HG03045 (cell line): ENCODE data around the gene FRMPD4.

Experiments
- ATAC-seq: cut with Tn5 transposase; IDR thresholded peaks from one replicate; pipeline ENCODE4 v1.9.1; 2021; ENCODE audit warnings: mild to moderate bottlenecking, moderate library complexity; ENCODE audit not compliant: unreplicated experiment

FRMPD4 gene

DNA sequence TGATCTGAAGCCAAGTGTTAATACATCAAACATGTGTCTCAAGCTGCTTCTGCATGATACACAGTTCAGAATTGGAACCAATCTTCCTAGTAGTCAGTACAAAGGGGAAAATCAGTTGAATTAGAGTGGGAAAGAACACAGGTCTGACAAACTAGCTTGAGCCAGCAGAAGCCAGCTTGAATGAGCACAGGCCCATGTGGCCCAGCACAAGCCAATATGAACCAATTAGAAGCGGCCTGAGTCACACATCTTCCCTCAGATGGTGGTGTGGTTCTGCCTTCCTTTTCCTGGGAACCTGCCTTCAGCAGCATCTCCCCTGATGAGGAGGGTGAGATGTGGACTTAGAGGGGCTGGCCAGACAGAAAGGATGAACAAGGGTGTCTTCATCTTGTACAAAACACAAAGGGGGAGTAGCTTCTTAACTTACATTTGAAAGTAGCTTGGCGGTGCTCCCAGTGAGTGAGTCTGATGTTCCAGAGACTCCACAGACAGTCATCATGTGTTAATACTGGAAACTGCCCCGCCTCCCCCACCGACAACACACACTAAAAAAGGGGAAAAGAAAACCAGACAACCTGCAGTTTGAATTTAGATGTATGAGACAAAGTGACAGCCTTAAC lies 72.0 kb downstream of the FRMPD4 start:
- ATAC-seq, result no peak

DNA sequence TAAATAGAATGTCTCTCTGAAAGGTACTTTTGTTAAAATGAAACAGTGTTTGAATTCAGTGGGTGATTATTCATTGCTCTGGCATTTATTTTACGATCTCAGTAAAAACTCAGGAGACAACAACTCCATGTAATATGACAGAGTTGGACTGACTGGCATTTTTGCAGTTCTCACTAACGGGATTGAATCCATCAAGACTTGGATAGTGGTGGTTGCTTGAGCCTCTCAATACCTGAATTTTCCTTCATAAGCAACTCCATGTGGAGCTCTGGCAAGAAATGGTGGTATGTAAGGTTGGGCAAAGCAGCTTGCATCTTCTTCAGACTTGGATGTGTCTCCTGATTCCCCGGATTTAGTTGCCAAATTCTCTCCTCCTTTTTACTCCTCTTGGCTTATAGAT lies 72.7 kb downstream of the FRMPD4 start:
- ATAC-seq, result no peak

DNA sequence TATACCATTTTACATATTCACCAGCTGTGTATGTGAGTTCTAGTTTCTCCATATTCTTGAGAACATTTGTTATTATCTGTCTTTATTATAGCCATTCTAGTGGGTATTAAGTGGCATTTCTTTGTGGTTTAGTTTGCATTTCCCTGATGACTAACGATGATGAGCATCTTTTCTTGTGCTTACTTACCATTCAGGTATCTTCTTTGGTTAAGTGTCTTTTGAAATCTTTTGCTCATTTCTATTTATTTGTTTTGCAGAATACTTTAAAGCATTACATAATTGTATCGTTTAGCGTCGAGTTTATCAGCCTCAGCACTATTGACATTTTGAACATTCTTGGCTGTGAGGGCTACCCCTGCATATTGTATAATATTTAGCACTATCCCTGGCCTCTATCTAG lies 85.4 kb downstream of the FRMPD4 start:
- no peak for ATAC-seq

DNA sequence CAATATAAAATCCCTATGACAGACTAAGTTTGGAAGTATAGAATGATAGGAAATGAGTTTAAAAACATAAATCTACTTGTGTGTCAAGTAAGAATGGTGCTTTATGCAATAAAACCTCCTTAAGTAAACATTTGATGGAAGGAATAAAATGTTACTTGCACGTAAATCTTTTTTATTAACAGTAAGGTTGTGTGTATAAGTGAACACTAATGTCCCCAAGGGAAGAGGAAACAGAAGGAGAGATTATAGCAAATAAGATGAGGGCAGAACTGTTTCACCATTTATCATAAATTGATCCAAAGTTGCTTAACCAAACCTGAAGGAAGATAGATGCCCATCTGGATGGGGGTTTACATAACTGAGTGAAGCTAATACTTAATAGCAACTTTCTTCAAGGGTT lies 86.8 kb downstream of the FRMPD4 start:
- ATAC-seq, result no peak

DNA sequence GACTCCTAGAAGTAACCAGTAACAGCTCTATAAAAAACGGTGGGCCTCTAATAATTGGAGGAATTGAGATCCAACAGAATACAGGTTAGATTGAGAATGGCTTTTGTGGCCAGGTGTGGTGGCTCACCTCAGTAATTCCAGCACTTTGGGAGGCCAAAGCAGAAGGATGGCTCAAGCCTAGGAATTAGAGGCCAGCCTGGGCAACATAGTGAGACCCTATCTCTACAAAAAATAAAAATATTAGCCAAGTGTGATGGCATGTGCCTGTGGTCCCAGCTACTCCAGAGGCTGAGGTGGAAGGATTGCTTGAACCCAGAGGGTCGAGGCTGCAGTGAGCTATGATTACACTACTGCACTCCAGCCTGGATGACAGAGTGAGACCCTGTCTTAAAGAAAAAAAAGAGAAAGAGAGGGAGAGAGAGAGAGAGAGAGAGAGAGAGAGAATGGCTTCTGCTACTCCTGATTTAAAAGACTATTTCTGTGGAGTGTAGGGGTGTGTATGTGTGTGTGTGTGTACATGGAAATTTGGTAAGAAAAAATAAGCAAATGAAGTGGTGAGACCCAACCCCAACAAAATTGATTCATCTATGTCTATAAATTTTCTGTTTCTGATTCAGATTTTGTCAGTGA lies 89.3 kb downstream of the FRMPD4 start:
- ATAC-seq, result no peak

DNA sequence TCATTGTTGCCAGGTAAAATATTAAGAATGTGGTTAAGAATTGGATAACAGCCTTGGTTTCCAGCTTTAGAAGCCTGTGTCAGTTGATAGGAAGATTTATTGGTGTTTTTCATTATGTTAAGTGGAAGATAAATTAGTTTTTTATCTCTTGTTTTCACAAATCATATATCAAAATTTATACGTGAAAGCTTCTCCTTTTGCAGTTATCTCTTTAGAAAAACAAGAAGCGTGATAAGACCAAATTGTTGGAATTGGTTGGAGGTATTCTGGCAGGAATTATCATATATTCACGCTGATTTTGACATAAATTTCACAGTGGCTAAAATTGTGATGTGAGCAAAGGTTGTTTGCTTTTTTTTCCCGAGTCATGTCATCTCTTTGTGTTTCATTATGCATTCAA lies 90.6 kb downstream of the FRMPD4 start:
- no peak for ATAC-seq

DNA sequence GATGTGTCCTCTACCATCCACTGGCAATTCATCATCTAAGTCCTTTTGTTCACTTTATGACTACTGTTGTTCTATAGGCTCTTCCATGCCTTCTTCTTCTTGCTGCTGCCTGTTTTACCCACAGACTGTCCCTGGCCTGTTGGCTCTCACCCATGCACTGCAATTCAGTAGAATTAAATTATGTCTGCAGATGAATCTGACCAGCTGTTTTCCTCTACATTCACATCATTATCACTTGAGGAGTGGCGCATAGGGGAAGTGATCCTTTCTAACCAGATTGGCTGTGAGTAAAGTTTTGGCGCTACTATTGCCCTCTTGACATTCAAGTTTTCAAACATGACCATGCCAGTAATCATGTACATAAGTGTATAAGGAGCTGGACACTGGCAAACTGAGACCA lies 91.7 kb downstream of the FRMPD4 start:
- ATAC-seq, result no peak

DNA sequence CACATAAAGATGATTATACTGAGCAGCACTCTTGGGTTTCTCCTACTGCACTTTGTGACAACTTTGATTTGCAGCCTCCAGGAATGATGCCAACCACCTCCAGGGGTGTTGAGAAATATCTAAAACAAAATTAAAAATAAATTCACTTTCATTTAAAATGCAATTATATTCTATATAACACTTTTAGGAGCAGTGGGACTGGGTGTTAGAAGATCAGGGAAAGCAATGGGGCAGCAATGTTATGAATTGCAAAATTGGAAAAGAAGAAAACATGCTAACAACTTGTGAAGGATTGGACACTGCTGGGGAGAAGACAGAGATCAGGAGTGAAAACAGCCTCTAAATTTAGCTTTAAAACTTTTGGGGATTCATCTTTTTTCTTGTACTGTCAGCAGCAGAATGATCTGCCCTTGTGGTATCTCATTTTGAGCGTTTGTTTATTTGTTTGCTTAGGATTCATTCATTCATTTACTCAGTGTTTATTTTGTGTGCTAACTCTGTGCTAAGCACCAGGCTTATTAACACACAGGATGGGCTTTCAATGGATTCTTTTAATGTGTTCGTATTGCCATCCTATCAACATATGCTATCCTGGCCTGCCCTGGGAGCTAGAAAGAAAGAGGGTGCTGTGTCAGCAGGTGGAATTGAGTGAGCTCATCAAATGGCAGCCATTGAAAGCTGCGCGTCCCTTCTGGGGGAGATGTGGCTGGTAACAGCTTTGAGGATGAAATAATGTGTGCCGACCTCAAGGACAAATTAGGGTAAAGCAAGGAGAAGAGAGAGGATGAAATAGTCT lies 96.5 kb downstream of the FRMPD4 start:
- no peak for ATAC-seq

DNA sequence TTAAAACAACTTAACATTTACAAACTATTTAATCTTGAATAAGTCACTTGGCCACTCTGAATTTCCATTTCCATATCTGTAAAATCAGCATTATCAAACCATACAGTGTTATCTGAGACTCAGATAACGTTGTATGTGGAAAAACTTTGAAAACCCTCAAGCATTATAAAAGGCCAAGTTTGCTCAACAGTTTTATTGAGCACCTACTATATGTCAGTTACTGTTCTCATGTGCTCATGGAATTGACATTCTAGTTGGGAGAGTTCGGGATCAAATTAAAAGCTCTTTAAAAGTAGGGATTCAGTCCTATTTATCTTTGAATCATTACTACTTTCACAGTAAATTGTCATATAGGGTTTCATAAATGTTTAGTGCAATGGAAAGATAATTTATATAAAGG lies 97.9 kb downstream of the FRMPD4 start:
- ATAC-seq, result no peak

DNA sequence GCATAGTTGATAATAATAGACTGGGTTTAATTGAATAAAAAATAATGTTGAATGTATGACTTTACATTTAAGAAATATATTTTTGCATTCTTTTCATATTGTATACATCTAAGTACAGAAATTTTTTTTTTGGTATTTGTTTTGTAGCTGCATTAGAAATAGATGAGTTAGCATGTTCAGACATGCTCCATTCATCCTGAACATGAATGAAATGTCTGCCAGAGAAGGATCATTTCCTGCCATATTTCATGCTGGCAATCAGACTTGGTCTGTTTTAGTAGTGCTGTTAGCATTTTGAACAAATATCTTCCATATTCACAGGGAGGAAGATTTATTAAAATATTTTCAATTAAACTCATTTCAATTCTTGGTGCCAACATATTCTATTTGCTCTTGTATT lies 98.9 kb downstream of the FRMPD4 start:
- no peak for ATAC-seq

DNA sequence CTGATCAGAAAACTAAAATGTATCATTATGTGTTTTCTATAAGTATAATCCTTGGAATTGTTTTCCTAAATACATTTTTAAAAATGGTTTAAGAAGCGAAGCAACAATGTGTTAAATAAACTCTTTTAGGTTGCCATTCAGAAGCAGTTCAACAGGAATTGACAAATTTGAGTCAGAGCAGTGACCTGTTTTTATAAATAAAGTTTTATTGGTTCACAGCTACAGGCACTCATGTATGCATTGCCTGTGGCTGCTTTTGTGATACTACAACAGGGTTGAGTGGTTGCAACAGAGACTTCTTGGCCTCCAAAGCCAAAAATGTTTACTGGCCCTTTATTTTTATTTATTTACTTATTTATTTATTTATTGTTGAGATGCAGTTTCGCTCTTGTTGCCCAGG lies 99.5 kb downstream of the FRMPD4 start:
- ATAC-seq, result no peak

DNA sequence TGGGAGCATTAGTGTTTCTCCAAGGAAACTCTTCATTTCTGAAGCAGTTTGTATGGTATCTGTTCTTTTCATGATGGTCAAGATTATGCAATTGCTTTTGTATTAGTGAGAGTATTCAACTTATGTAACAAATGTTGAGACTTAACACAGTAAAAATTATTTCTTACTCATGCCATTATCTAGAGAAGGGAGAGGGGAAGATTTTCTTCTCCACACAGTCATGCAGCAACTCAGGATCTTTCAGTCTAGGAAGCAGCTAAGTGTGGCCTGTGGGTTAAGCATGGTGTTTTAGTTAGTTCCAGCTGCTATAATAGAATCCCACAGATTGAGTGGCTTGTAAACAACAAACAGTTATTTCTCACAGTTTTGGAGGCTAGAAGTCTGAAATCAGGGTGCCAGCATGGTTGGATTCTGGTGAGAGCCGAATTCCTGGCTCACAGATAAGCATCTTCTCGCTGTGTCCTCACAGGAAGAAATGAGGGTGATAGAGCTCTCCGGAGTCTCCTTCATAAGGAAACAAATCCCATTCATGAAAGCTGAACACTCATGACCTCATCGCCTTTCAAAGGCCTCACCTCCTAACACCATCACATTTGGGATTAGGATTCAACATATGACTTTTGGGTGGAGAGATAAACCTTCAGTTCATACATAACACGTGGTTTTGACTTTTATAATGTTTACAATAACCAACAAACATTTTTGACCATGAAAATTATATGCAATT lies 101.2 kb downstream of the FRMPD4 start:
- ATAC-seq, result no peak

DNA sequence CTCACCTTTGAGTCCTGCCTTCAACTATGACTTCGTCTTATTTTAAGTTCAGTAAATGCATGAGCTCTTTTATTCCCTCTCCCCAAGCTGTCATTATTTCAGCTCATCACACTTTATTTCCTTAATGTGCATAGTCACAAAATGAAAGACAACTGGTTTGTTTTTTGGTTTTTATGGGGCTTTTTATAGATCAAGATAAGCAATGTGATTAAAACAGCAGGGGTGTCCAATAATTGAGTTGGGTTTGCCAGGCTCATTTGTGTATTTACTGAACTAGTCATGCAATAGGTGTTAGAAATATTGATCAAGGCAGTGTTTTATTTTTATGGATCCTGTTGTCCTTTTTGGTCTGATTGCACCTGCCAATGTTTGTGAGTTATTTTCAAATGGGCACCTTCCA lies 102.2 kb downstream of the FRMPD4 start:
- ATAC-seq, result no peak

DNA sequence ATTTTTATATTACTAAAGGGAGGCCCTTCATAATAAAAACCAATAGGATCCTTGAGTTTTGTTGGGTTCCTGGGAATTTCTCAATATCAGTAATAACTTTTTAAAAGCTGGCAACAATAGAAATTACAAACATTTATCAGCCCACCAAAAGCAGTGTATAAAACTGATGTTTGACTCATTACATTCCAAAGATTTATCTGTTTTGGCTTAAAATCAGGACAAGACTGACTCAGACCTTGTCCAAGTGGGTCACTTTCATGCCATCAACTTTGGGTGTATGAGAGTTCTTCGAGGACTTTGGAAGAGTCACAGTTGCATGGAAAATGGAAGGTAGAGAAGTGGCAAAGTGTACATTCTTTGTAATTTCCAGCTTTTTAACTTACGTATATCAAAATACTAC lies 102.8 kb downstream of the FRMPD4 start:
- ATAC-seq, result no peak

DNA sequence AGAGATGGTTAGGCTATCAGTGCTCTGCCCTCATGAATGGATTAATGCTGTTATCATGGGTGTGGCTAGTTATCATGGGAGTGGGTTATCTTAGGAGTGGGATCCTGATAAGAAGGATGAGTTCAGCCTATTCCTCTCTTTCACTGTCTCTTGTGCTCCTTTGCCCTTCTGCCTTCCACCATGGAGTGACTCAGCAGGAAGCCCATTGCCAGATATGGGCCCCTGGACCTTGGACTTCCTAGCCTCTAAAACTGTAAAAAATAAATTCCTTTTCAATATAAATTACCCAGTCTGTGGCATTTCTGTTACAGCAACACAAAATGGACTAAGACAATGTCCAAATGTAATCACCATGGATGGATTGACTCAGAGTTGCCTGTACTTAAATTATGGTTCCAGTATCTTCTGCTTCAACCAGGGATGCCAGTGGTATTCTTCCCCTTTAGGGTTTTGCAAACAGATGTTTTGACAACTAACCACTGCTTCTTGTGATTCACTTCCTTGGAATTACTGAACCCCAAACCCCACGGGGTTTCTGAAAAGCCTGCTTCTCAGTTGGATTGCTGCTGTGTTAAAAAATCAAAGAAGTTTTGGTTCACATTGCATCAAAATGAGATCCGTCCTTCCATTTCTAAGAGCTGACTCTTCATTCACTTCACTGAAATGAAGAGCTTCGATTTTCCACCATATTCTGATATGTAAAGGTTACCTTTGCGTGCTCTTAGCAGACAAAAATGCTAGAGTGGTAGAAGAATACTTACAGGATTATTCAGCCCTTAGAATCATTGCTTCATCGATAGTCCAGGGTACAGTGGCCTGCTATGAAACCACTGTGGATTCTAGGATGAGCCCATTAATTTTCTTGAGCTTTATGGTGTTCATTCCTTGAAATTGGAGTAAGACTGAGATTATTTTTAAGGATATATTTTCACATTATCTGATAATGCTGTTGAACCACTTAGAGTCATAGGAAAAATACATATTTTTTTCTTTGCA lies 107.7 kb downstream of the FRMPD4 start:
- ATAC-seq, result no peak

DNA sequence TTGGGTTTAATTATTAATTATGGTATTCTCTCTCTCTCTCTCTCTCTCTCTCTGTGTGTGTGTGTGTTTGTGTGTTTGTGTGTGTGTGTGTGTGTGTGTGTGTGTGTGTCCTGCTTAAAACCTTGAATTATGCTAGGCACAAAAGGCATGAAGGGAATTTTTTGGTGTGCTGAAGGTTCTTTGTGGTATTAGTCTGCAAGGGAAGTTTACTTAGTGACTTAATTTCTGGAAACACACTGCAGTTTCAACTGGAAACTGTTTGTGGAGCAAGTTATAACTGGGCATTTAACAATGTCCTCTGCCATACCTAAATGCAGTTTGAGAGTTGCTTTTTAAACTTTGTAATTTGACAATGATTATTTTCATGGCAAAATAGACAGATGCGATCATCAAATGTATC lies 111.7 kb downstream of the FRMPD4 start:
- ATAC-seq, result no peak

DNA sequence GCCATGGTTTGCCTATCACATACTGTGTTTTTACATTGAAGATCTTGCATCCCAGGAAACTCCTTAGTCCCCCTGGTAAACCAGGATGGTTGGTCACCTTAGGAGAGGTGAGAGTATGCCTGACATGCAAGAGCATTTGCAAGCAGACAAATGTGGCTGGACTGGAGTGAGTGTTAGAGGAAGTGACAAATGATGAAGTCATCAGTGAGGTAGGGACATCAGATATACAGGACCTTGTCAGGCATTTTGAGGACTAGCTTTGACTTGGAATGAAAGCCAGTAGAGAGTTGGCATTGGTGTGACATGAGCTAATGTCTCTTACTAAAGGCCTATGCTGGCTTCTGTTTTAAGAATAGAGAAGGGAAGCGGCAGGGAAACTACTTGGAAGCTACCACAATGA lies 124.9 kb downstream of the FRMPD4 start:
- no peak for ATAC-seq

DNA sequence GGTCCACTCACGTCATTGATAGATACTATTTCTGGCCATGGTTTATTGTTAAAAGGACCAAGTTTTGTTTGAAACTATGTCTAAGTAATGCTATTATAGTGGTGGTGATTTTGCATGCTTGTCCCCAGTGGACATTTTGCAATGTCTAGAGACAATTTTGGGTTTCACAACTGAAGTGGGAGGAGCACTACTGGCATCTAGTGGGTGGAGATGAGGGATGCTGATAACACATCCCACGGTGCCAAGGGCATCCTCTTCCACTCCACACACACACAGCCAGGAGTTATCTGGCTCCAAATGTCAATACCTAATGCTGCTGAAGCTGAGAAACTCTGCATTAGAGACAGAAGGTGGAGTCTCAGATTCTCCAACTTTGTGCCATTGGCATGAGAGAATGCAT lies 131.2 kb downstream of the FRMPD4 start:
- no peak for ATAC-seq

DNA sequence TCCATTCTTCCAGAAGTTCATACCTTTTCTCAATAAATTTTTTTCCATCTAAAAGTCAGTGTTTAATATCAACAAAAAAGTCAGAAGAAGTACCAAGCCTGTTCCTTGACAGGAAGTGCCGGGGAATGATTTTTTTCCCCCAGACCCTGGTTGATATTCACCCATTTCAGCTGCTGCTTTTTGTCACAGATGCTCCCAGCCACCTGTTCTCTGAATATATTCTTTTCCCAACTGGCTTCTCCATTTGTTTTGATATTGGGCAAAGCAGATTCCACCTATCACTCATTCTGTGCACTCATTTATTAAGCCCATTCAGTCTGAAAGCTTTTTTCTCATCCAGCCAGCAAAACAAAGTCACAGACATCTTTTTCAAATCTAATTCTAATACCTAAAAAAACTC lies 139.9 kb downstream of the FRMPD4 start:
- ATAC-seq, result no peak

DNA sequence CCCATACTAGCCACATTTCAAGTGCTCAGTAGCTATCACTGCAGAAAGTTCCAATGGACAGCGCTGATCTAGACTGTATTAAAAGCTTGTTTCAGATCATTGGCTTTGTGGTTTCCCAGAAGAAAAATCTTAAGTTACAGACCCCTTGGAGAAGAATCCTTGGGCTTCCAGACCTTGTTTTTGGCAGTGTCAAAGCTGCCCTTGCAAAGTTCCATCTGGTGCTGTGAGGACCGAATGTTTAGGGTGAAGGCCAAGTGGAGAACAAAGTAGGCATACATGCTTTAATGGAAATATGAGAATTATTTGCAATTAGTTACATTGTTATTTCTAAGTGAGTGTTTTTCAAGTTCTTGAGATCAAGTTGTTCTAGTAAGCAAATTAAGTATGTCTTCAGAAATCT lies 144.7 kb downstream of the FRMPD4 start:
- ATAC-seq, result no peak
